H9 (cell line): Measurements from ENCODE around the gene CACNA2D3. TPM values are rescaled to one million over a fixed set of nuclear protein-coding genes. Genes with fewer than 3 reads are reported as not detected.

Experiments used
- DNase-seq: peaks from one replicate; pipeline ENCODE4 v3.0.0-alpha.2; 2017
- H2AFZ ChIP-seq: one replicate; pipeline ENCODE4 v1.6.1; 2013; ENCODE audit warnings: mild to moderate bottlenecking, low read length, control low read depth, moderate library complexity
- H2AK5ac ChIP-seq: 2 replicates; pipeline ENCODE4 v1.6.1; 2013; ENCODE audit warnings: low read length, control low read depth, mixed read lengths; ENCODE audit not compliant: insufficient read length
- H2BK120ac ChIP-seq: one replicate; pipeline ENCODE4 v1.6.1; 2013; ENCODE audit warnings: low read depth, mild to moderate bottlenecking, low read length, control low read depth, inconsistent platforms; ENCODE audit not compliant: poor library complexity, severe bottlenecking
- H2BK12ac ChIP-seq: 2 replicates; pipeline ENCODE4 v1.6.1; 2013; ENCODE audit warnings: low read length, control low read depth, mixed read lengths, low read depth; ENCODE audit not compliant: insufficient read length
- H2BK15ac ChIP-seq: 2 replicates; pipeline ENCODE4 v1.6.1; 2013; ENCODE audit warnings: low read depth, low read length, control low read depth
- H2BK20ac ChIP-seq: one replicate; pipeline ENCODE4 v1.6.1; 2013; ENCODE audit warnings: low read depth, mild to moderate bottlenecking, low read length, control low read depth, inconsistent platforms; ENCODE audit not compliant: poor library complexity, severe bottlenecking
- H2BK5ac ChIP-seq: 2 replicates; pipeline ENCODE4 v1.6.1; 2013; ENCODE audit warnings: low read length, control low read depth, mixed read lengths; ENCODE audit not compliant: insufficient read length
- H3K14ac ChIP-seq: 2 replicates; pipeline ENCODE4 v1.6.1; 2013; ENCODE audit warnings: low read length, control low read depth; ENCODE audit not compliant: insufficient read depth
- H3K18ac ChIP-seq: 2 replicates; pipeline ENCODE4 v1.6.1; 2013; ENCODE audit warnings: low read depth, mild to moderate bottlenecking, mixed read lengths, low read length, control low read depth; ENCODE audit not compliant: insufficient read length
- H3K23ac ChIP-seq: 2 replicates; pipeline ENCODE4 v1.6.1; 2013; ENCODE audit warnings: low read length, control low read depth, mixed read lengths, low read depth; ENCODE audit not compliant: insufficient read length
- H3K23me2 ChIP-seq: 2 replicates; pipeline ENCODE4 v1.6.1; 2013; ENCODE audit warnings: low read depth, mild to moderate bottlenecking, mixed read lengths, low read length, control low read depth; ENCODE audit not compliant: insufficient read length, poor library complexity, severe bottlenecking
- H3K27ac ChIP-seq: 2 replicates; pipeline ENCODE4 v1.5.1; 2013; ENCODE audit warnings: low read length, control low read depth, mixed read lengths, low read depth; ENCODE audit not compliant: insufficient read length
- H3K27me3 ChIP-seq: 2 replicates; pipeline ENCODE4 v1.6.1; 2013; ENCODE audit warnings: low read length, control low read depth, inconsistent platforms; ENCODE audit not compliant: insufficient read depth
- H3K4ac ChIP-seq: 2 replicates; pipeline ENCODE4 v1.6.1; 2013; ENCODE audit warnings: low read depth, mild to moderate bottlenecking, control low read depth, inconsistent platforms, low read length, moderate library complexity
- H3K4me1 ChIP-seq: 2 replicates; pipeline ENCODE4 v1.6.1; 2013; ENCODE audit warnings: low read length, control low read depth, inconsistent platforms; ENCODE audit not compliant: insufficient read depth
- H3K4me2 ChIP-seq: 2 replicates; pipeline ENCODE4 v1.6.1; 2013; ENCODE audit warnings: low read length, control low read depth, mixed read lengths; ENCODE audit not compliant: insufficient read length, insufficient read depth
- H3K56ac ChIP-seq: 2 replicates; pipeline ENCODE4 v1.6.1; 2013; ENCODE audit warnings: low read depth, mild to moderate bottlenecking, mixed read lengths, low read length, control low read depth; ENCODE audit not compliant: insufficient read length
- H3K79me1 ChIP-seq: 2 replicates; pipeline ENCODE4 v1.6.1; 2013; ENCODE audit warnings: low read depth, mild to moderate bottlenecking, moderate library complexity, low read length, control low read depth, inconsistent platforms; ENCODE audit not compliant: insufficient read depth, poor library complexity, severe bottlenecking
- H3K79me2 ChIP-seq: 2 replicates; pipeline ENCODE4 v1.6.1; 2013; ENCODE audit warnings: low read length, control low read depth, inconsistent platforms; ENCODE audit not compliant: insufficient read depth
- H3K9ac ChIP-seq: 2 replicates; pipeline ENCODE4 v1.6.1; 2013; ENCODE audit warnings: low read length, control low read depth, mixed read lengths; ENCODE audit not compliant: insufficient read length; ENCODE audit errors: extremely low read depth
- H3K9me3 ChIP-seq: one replicate; pipeline ENCODE4 v1.6.1; 2013; ENCODE audit warnings: low read depth, low read length, inconsistent platforms; ENCODE audit not compliant: control insufficient read depth
- H3T11ph ChIP-seq: one replicate; pipeline ENCODE4 v1.6.1; 2013; ENCODE audit warnings: mild to moderate bottlenecking, low read length, control low read depth, inconsistent platforms
- H4K20me1 ChIP-seq: one replicate; pipeline ENCODE4 v1.6.1; 2013; ENCODE audit not compliant: control insufficient read depth, insufficient read length, insufficient read depth
- H4K5ac ChIP-seq: 2 replicates; pipeline ENCODE4 v1.6.1; 2013; ENCODE audit warnings: low read depth, mild to moderate bottlenecking, mixed read lengths, low read length, control low read depth; ENCODE audit not compliant: insufficient read length
- H4K8ac ChIP-seq: replicated peaks from 2 replicates; pipeline ENCODE4 v1.6.1; 2013; ENCODE audit warnings: low read length, control low read depth, mixed read lengths, low read depth; ENCODE audit not compliant: insufficient read length
- H4K91ac ChIP-seq: 2 replicates; pipeline ENCODE4 v1.6.1; 2013; ENCODE audit warnings: low read depth, mild to moderate bottlenecking, moderate library complexity, mixed read lengths, low read length, control low read depth; ENCODE audit not compliant: insufficient read length
- H3K27ac Mint-ChIP-seq, 3 experiments: 2 replicates in 2 of 3; 3 replicates in 1 of 3; pipeline ENCODE4 v1.8.0; 2020 to 2021; ENCODE audit warnings: mixed read lengths in 3 of 3, mild to moderate bottlenecking in 1 of 3, moderate library complexity in 1 of 3
- H3K27me3 Mint-ChIP-seq: 2 replicates; pipeline ENCODE4 v1.8.0; 2021; ENCODE audit warnings: low read depth, mild to moderate bottlenecking, moderate library complexity, mixed read lengths
- H3K36me3 Mint-ChIP-seq, 3 experiments: 2 replicates in 2 of 3; 3 replicates in 1 of 3; pipeline ENCODE4 v1.8.0; 2020 to 2021; ENCODE audit warnings: low read depth in 3 of 3, mixed read lengths in 3 of 3; ENCODE audit not compliant: insufficient read depth in 1 of 3
- H3K4me1 Mint-ChIP-seq, 2 experiments: 2 replicates each; pipeline ENCODE4 v1.8.0; 2020; ENCODE audit warnings: mixed read lengths in 2 of 2
- H3K4me3 Mint-ChIP-seq, 2 experiments: 2 replicates in 1 of 2; 3 replicates in 1 of 2; pipeline ENCODE4 v1.8.0; 2020 to 2021; ENCODE audit warnings: mild to moderate bottlenecking in 2 of 2, mixed read lengths in 2 of 2, moderate library complexity in 1 of 2
- H3K9me3 Mint-ChIP-seq, 2 experiments: 2 replicates in 1 of 2; 3 replicates in 1 of 2; pipeline ENCODE4 v1.8.0; 2020; ENCODE audit warnings: mild to moderate bottlenecking in 2 of 2, mixed read lengths in 2 of 2, moderate library complexity in 1 of 2
- CTCF ChIP-seq: fragments of 200-600 bp; sonication (generic); conservative IDR thresholded peaks from 3 replicates; pipeline ENCODE4 v1.8.0; 2021; ENCODE audit warnings: antibody characterized with exemption, mild to moderate bottlenecking
- WGBS: extraction: QIAGEN DNeasy Blood & Tissue Kit; methylation state at CpG from one replicate; pipeline ENCODE4 v1.1.7; 2013; ENCODE audit warnings: missing lambda C conversion rate, low lambda C conversion rate, mixed read lengths; ENCODE audit not compliant: insufficient read length; ENCODE audit errors: extremely low coverage; 5-methylcytosine and 5-hydroxymethylcytosine counted together
- total RNA-seq: library from RNA; stranded (reverse); gene quantifications from 2 replicates; pipeline ENCODE4 v1.2.1, GENCODE V29; 2021

CACNA2D3 gene
- total RNA-seq, 1 experiment from 2014 or later = 3.2 TPM

GRCh38 chr3:54965746-54966145 lies 843.4 kb downstream of the CACNA2D3 start:
- Histone ChIP-seq H3K9me3 (no peaks in the 10 kb centered on the region), H3K56ac (no peak overlapping the region), H2BK20ac (no peak overlapping the region), H3K27ac (no peak overlapping the region), H2AFZ (no peak overlapping the region), H3K79me1 (no peaks in the 10 kb centered on the region), H3K14ac (no peak overlapping the region), H4K20me1 (no peaks in the 10 kb centered on the region), H4K8ac (no peak overlapping the region), H2BK15ac (no peak overlapping the region), H2BK120ac (no peak overlapping the region), H2BK12ac (no peak overlapping the region), H3K4me1 (no peaks in the 10 kb centered on the region), H3K4me2 (no peak overlapping the region), H4K91ac (no peak overlapping the region), H3K9ac (no peak overlapping the region), H4K5ac (no peak overlapping the region), H2BK5ac (no peak overlapping the region), H3K79me2 (no peaks in the 10 kb centered on the region), H2AK5ac (no peak overlapping the region), H3T11ph (no peak overlapping the region), H3K23me2 (no peaks in the 10 kb centered on the region), H3K23ac (no peak overlapping the region), H3K18ac (no peak overlapping the region), H3K4ac (no peak overlapping the region), H3K27me3 (no peaks in the 10 kb centered on the region)
- Mint-ChIP-seq H3K27ac (peak overlapping the region in 1 of 3 experiments; percentile 9; a peak in 1 of 7 replicates), H3K9me3 (no peaks in the 10 kb centered on the region), H3K27me3 (no peaks in the 10 kb centered on the region; the same call in none of the 2 replicates), H3K4me3 (no peak overlapping the region; a peak in 1 of 5 replicates), H3K4me1 (peaks cover 18% of the 10 kb centered on the region in 2 experiments), H3K36me3 (no peaks in the 10 kb centered on the region)
- TF ChIP-seq CTCF = no peak
- no peak for DNase-seq
- WGBS = no CpG with 5 or more reads among the region's 6 CpGs
